Activated naive CD8-positive, alpha-beta T cell treated with anti-CD3 and anti-CD28 coated beads, Interleukin-2, amount 10 ng/mL, durations not matched to agents 7 days and 5 days (primary cell): ENCODE data around the gene CD44. TPM values are rescaled to one million over a fixed set of nuclear protein-coding genes. Genes with fewer than 3 reads are reported as not detected.
"Not testable (repeated sequence)": the region's sequence is repeated elsewhere in the genome, so short reads cannot be mapped to it uniquely, and the experiment has no call there.

Experiments used
- ATAC-seq: fragments of 150-1000 bp; cut with Tn5 transposase; one replicate; pipeline ENCODE4 v1.10.0; 2021; ENCODE audit warnings: low read depth, moderate library complexity
- POLR2A ChIA-PET: fragments of 350-600 bp; sonication (Branson Sonifier 250); formaldehyde crosslinking; loops from one replicate; lab custom pipeline; 2021; ENCODE audit warnings: antibody characterized with exemption; lab: Charles Lee
- DNase-seq: peaks from one replicate; pipeline ENCODE4 v3.0.0; 2021
- H3K27ac Mint-ChIP-seq: one replicate; pipeline ENCODE4 v1.8.0; 2022; ENCODE audit warnings: mild to moderate bottlenecking, mixed read lengths
- H3K27me3 Mint-ChIP-seq: one replicate; pipeline ENCODE4 v1.8.0; 2022; ENCODE audit warnings: mild to moderate bottlenecking, moderate library complexity, mixed read lengths
- H3K36me3 Mint-ChIP-seq: one replicate; pipeline ENCODE4 v1.8.0; 2021; ENCODE audit warnings: mild to moderate bottlenecking, mixed read lengths
- H3K4me1 Mint-ChIP-seq: one replicate; pipeline ENCODE4 v1.8.0; 2021; ENCODE audit warnings: mixed read lengths
- H3K4me3 Mint-ChIP-seq: one replicate; pipeline ENCODE4 v1.8.0; 2022; ENCODE audit warnings: mild to moderate bottlenecking, moderate library complexity, mixed read lengths
- H3K9me3 Mint-ChIP-seq: one replicate; pipeline ENCODE4 v1.8.0; 2021; ENCODE audit warnings: mixed read lengths
- total RNA-seq, 2 experiments: library from RNA; stranded (reverse); gene quantifications; one replicate each; pipeline ENCODE4 v1.2.3, GENCODE V29; 2021

The CD44 gene
- total RNA-seq, 2 experiments from 2014 or later = 551 to 555 TPM

DNA sequence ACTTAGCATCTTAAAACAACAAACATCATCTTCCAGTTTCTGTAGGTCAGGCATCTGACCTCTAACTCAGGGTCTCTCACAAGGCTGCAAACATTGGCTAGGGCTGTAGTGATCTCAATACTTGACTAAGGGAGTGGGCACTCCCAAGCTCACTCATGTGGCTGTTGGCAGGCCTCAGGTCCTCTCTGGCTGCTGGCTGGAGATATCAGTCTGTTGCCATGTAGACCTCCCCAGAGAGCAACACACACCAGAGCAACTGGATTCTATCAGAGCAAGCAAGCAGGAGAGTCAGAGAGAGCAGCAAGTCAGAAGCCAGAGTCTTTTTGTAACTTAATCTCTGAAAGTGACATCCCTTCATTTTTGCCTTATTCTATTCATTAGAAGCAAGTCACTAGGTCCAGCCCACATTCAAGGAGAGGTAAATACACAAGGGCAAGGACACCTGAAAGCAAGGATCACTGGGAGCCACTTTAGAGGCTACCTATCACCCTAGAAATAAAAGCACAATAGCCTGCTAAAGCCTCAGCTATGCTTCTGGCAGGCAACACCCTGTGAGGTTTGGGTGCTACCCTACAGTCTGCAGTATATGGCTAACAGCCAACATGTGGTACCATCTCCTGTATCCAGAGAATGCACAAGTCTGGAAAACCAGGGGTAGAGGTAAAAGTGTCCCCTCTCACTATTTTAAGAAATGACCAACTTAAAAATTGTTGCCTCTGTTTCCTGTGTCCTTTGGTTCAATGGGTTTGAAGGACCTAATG is 33.5 kb upstream of the CD44 start:
- peaks cover 34% of the 10 kb centered on the region for H3K4me1 Mint-ChIP-seq
- no peak overlapping the region for H3K4me3 Mint-ChIP-seq
- POLR2A ChIA-PET = no interaction called here
- H3K27me3 Mint-ChIP-seq = peaks cover 3% of the 10 kb centered on the region
- ATAC-seq (no peak), DNase-seq (no peak)
- H3K9me3 Mint-ChIP-seq = peaks cover 3% of the 10 kb centered on the region
- H3K27ac Mint-ChIP-seq = no peak overlapping the region
- H3K36me3 Mint-ChIP-seq = peaks cover 7% of the 10 kb centered on the region

DNA sequence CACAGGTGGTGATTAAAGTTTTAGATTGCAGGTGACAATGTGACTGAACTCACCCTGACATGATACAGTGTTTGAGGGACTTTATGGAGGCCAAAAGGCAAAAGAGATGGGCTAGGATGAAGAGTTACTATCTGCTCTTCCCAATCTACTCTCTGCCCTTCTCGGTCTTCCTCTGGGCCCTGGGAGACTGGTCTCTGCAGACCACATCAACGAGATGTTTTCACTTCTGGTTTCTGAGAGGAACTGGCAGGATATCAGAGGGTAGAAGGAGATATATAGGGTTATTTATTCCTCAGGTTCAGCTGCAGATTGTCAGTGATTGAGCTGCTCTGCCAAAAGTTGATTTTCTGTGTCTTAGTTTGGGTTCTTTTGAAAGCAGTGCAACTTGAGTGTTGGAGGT is 32.4 kb upstream of the CD44 start:
- POLR2A ChIA-PET = interaction anchor here (0.7 kb wide), 1 partner anchor 33 kb away, joined by 3 read pairs; no protein-coding TSS in a partner anchor
- H3K9me3 Mint-ChIP-seq = peaks cover 3% of the 10 kb centered on the region
- ATAC-seq (peak; percentile 81), DNase-seq (no peak)
- peak overlapping the region; percentile 68 for H3K27ac Mint-ChIP-seq
- peaks cover 7% of the 10 kb centered on the region for H3K36me3 Mint-ChIP-seq
- peaks cover 45% of the 10 kb centered on the region for H3K4me1 Mint-ChIP-seq
- peak overlapping the region; percentile 62 for H3K4me3 Mint-ChIP-seq
- H3K27me3 Mint-ChIP-seq = peaks cover 3% of the 10 kb centered on the region

DNA sequence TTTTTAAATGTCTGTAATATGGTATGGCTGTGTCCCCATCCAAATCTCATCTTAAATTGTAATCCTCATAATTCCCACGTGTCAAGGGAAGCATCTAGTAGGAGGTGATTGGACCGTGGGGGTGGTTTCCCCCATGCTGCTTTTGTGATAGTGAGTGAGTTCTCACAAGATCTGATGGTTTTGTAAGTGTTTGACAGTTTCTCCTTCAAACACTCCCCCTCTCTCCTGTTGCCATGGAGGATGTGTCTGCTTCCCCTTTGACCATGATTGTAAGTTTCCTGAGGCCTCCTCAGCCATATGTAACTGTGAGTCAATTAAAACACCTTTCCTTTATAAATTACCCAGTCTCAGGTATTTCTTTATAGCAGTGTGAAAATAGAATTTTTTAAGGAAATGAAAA is 31.1 kb upstream of the CD44 start:
- ATAC-seq (no peak), DNase-seq (no peak)
- Mint-ChIP-seq H3K36me3 (peaks cover 3% of the 10 kb centered on the region), H3K27ac (no peak overlapping the region), H3K27me3 (peaks cover 4% of the 10 kb centered on the region), H3K4me3 (no peak overlapping the region), H3K9me3 (peaks cover 5% of the 10 kb centered on the region), H3K4me1 (peaks cover 56% of the 10 kb centered on the region)
- POLR2A ChIA-PET = no interaction called here

DNA sequence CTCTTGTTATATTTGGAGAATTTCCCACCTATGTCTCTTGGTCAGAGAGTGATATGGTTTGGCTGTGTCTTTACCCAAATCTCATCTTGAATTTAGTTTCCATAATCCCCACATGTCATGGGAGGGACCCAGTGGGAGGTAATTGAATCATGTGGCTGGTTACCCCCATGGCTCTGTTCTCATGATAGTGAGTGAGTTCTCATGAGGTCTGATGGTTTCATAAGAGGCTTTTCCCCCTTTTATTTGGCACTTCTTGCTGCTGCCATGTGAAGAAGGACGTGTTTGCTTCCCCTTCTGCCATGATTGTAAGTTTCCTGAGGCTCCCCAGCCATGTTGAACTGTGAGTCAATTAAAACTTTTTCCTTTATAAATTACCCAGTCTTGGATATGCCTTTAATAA is 30.6 kb upstream of the CD44 start:
- ATAC-seq, H3K27me3 Mint-ChIP-seq, H3K4me3 Mint-ChIP-seq, DNase-seq, POLR2A ChIA-PET, H3K9me3 Mint-ChIP-seq, H3K36me3 Mint-ChIP-seq, H3K27ac Mint-ChIP-seq: not testable (repeated sequence)
- H3K4me1 Mint-ChIP-seq = peaks cover 57% of the 10 kb centered on the region

DNA sequence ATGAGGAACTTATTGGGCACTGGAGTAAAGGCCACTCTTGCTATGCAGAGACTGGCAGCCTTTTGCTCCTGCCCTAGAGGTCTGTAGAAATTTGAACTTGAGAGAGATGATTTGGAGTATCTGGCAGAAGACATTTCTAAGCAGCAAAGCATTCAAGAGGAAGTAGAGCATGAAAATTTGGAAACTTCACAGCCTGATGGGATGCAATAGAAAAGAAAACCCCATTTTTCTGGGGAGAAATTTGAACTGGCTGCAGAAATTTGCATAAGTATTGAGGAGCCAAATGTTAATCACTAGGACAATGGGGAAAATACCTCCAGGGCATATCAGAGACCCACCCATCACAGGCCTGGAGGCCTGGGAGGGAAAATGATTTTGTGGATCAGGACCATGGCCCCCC is 29.9 kb upstream of the CD44 start:
- Mint-ChIP-seq H3K27me3 (peaks cover 4% of the 10 kb centered on the region), H3K4me3 (no peak overlapping the region), H3K27ac (no peak overlapping the region), H3K9me3 (peaks cover 5% of the 10 kb centered on the region), H3K36me3 (peaks cover 3% of the 10 kb centered on the region), H3K4me1 (peaks cover 57% of the 10 kb centered on the region)
- ATAC-seq = no peak
- DNase-seq = no peak
- POLR2A ChIA-PET = interaction anchor here (1.4 kb wide), 1 partner anchor 30 kb away, joined by 4 read pairs; the partner anchor contains the start of gene CD44

GRCh38 chr11:35109827-35110226 is 29.1 kb upstream of the CD44 start:
- no peak overlapping the region for H3K4me3 Mint-ChIP-seq
- POLR2A ChIA-PET = interaction anchor here (1.4 kb wide), 1 partner anchor 29 kb away, joined by 4 read pairs; the partner anchor contains the start of gene CD44
- no peak overlapping the region for H3K27ac Mint-ChIP-seq
- ATAC-seq (no peak), DNase-seq (no peak)
- H3K27me3 Mint-ChIP-seq = peaks cover 4% of the 10 kb centered on the region
- peaks cover 2% of the 10 kb centered on the region for H3K36me3 Mint-ChIP-seq
- peaks cover 4% of the 10 kb centered on the region for H3K9me3 Mint-ChIP-seq
- H3K4me1 Mint-ChIP-seq = peaks cover 57% of the 10 kb centered on the region

DNA sequence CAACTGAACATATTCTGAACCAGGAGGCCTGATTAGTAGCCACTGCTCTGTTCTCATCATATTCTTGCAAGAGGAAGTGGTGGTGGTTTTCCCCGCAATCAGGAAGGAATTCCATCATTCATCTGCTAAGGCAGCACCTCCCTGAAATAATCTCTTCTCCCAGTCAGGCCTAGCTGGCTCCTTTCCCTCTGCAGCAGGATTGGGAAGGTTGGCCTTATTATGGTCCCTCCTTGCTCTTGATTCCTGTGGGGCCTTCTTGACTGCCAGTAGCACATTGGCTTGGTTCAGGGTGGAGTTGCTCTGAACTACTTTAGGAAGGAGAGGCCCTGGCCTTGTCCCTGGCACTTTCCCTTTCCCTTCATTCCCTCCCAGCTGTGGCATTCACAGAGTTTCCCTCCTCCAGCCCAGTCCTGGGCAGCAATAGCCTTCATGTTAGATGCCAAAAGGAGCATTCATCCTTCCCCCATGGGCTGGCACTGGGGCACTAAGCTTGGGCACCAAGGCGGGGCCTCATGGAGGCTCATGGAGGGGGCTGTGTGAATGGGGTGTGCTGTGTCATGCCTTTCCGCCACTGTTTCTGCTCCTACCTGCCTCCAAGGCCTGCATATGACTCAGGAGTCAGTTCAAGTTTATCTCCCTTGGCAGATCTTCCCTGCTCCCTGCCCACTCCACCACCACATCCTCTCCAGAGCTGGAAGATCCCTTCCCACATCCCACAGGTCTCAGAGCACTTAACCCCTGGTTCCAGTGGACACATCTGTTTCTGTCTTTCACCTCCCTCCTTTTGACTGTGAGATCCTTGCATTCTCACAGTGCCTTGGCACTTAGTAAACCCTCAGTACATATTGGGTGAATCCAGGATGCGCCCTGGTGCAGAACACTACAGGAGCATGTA is 27.6 kb upstream of the CD44 start:
- peak overlapping the region; percentile 62 for H3K4me3 Mint-ChIP-seq
- POLR2A ChIA-PET = no interaction called here

GRCh38 chr11:35112056-35112845 is 26.7 kb upstream of the CD44 start:
- Mint-ChIP-seq H3K4me3 (no peak overlapping the region), H3K4me1 (peaks cover 42% of the 10 kb centered on the region), H3K36me3 (peaks cover 2% of the 10 kb centered on the region), H3K9me3 (peaks cover 4% of the 10 kb centered on the region), H3K27ac (peak overlapping the region; percentile 42), H3K27me3 (peaks cover 2% of the 10 kb centered on the region)
- ATAC-seq (no peak), DNase-seq (no peak)
- POLR2A ChIA-PET = no interaction called here

More for the DNA sequence above, 27.6 kb upstream of the CD44 start:
- DNase-seq = no peak
- peak overlapping the region; percentile 70 for H3K27ac Mint-ChIP-seq
- no peak for ATAC-seq
- peaks cover 4% of the 10 kb centered on the region for H3K9me3 Mint-ChIP-seq
- H3K36me3 Mint-ChIP-seq = peaks cover 2% of the 10 kb centered on the region
- H3K4me1 Mint-ChIP-seq = peaks cover 51% of the 10 kb centered on the region
- peaks cover 2% of the 10 kb centered on the region for H3K27me3 Mint-ChIP-seq

DNA sequence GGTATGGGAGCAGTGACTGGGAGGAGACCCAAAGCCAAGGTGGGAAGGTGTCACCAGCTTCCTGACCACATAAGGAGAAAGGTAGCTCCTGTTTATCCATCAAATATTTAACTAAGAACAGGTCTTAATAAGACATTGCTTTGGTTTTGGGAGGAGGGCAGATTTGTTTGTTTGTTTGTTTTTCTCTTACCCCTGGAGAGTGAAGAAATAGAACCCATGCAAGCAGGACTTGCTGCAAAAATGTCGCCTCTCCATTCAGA is 26.2 kb upstream of the CD44 start:
- POLR2A ChIA-PET = no interaction called here
- Mint-ChIP-seq H3K36me3 (peaks cover 2% of the 10 kb centered on the region), H3K4me3 (no peak overlapping the region), H3K9me3 (peaks cover 4% of the 10 kb centered on the region), H3K27ac (no peak overlapping the region), H3K4me1 (peaks cover 39% of the 10 kb centered on the region), H3K27me3 (peaks cover 2% of the 10 kb centered on the region)
- ATAC-seq = no peak
- DNase-seq = no peak

DNA sequence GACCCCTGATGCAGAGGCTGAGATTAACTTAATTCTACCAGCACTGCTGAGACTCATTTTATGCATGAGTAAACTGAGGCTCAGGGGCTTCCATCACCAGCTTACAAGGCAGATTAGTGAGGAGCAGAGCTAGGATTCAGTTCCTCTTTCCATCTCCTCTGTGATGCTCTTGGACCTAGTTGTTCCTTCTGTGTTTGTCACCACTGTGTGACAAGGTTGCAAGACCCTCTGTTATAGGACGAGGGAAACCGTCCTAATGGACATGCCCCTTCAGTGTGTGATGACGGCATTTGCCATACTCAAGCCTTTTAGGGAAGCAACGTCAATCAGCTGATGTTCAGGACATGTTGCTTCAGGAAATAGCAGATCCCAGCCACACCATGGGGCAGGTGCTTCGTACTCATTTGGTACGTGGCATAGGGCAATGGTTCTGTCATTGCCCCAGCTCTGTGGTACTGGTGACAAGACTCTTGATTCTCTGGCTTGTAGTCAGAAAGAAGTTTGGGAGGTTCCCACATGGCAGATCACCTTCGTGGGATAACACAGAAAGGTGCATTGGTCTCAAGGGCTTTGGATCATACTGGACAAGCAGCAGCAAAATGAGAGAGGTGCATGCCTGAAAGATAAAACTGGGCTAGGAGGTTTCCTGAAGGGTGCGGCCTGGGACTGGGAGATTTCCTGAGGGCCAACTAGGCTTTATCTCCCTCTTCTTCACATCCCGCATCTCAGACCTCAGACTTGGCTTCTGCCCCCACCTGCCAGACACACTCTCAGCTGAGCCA is 23.9 kb upstream of the CD44 start:
- ATAC-seq (no peak), DNase-seq (no peak)
- Mint-ChIP-seq H3K36me3 (peaks cover 5% of the 10 kb centered on the region), H3K4me3 (no peak overlapping the region), H3K4me1 (peaks cover 32% of the 10 kb centered on the region), H3K27me3 (peaks cover 11% of the 10 kb centered on the region), H3K9me3 (peaks cover 6% of the 10 kb centered on the region), H3K27ac (no peak overlapping the region)
- POLR2A ChIA-PET = no interaction called here

GRCh38 chr11:35115688-35116030 is 23.3 kb upstream of the CD44 start:
- H3K4me1 Mint-ChIP-seq = peaks cover 26% of the 10 kb centered on the region
- peaks cover 5% of the 10 kb centered on the region for H3K36me3 Mint-ChIP-seq
- H3K27ac Mint-ChIP-seq = no peak overlapping the region
- ATAC-seq (no peak), DNase-seq (no peak)
- H3K4me3 Mint-ChIP-seq = no peak overlapping the region
- POLR2A ChIA-PET = no interaction called here
- H3K27me3 Mint-ChIP-seq = peaks cover 11% of the 10 kb centered on the region
- peaks cover 6% of the 10 kb centered on the region for H3K9me3 Mint-ChIP-seq

GRCh38 chr11:35116245-35116644 is 22.7 kb upstream of the CD44 start:
- Mint-ChIP-seq H3K27ac (no peak overlapping the region), H3K9me3 (peaks cover 6% of the 10 kb centered on the region), H3K27me3 (peaks cover 11% of the 10 kb centered on the region), H3K36me3 (peaks cover 5% of the 10 kb centered on the region), H3K4me3 (no peak overlapping the region), H3K4me1 (peaks cover 23% of the 10 kb centered on the region)
- POLR2A ChIA-PET = no interaction called here
- no peak for ATAC-seq
- no peak for DNase-seq
